Epithelial cell of proximal tubule (primary cell): ENCODE results near the gene FOXB1. TPM values are rescaled to one million over a fixed set of nuclear protein-coding genes. Genes with fewer than 3 reads are reported as not detected.

Experiments
- DNase-seq: peaks from one replicate; pipeline ENCODE4 v3.0.0-alpha.2; 2011; ENCODE audit warnings: low read depth
- H3K4me3 ChIP-seq: 2 replicates; pipeline ENCODE4 v1.5.1; 2011; ENCODE audit warnings: low read depth, mild to moderate bottlenecking, low read length
- CTCF ChIP-seq: conservative IDR thresholded peaks from 2 replicates; pipeline ENCODE4 v1.5.1; 2012; ENCODE audit warnings: low read depth, mild to moderate bottlenecking, low read length
- total RNA-seq: library from RNA; depleted of rRNA; stranded (reverse); fragments of >200 nt; gene quantifications from 2 replicates; pipeline ENCODE4 v1.2.3, GENCODE V29; 2015

Gene FOXB1
- total RNA-seq, 1 donor from 2014 or later, result not detected

DNA sequence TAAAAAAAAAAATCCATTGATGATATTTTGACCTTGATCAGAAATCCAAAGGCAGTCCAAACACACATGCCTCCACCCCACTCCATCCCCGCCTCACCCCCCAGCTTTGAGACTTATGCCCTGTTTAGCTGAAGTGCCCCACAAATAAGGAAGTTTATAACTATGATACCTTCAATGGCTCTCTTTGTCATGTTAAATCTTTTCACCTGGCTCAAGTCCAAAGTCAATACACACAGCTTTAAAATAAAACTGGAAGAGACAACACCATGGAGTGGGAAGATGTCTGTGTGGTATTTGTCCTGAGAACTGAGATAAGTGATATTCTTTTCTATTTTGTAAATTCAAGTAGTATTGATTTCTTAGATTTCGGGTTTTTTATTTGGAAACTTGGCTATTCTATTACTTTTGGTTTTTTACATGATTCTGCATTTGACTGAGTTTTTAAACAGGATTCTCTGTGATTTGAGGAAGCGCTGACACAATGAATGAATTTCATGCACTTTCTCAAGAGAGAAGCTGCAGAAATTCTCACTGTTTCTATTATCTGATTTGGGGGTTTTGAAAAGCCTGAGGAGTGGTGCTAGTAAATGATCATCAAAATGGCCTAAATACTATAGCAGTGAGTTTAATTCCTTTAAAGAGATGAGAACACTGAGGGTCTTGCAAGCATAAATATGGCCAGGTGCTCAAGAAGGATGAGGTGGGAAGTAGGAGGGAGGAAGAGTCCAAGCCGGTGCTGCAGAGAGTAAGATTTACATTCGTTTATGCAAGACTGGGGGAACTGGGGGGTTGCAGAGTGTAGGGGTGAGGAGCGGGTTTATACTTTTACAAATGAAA is 5.2 kb downstream of the FOXB1 start:
- DNase-seq, result no peak
- TF ChIP-seq CTCF, result no peak
- H3K4me3 ChIP-seq, result no peak overlapping the region

- TF ChIP-seq CTCF, result no peak
- DNase-seq, result no peak
- no peak overlapping the region for H3K4me3 ChIP-seq
Observed at GRCh38 chr15:60009980-60010732, 6.0 kb downstream of the FOXB1 start.

DNA sequence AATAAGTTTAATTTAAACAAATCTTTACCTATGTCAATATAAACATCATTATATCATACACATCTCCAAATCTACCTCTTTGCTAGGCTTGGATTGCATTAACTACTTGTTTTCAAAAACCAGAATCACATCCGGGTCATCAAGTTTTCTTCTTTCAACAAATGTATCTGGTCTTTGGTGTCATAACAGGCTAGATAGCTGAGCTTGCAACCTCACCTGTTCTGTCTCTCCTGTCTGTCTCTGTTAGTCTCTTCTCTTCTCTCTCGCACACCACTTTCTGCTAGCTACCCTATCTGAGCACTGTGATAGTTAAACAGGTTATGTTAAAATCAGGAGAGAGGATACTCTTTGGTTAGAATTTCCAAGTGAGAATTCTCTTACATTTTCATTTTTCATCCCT is 6.7 kb downstream of the FOXB1 start:
- DNase-seq, result no peak
- no peak overlapping the region for H3K4me3 ChIP-seq
- TF ChIP-seq CTCF, result no peak

GRCh38 chr15:60012695-60013094 is 8.6 kb downstream of the FOXB1 start:
- DNase-seq, result no peak
- no peak overlapping the region for H3K4me3 ChIP-seq
- TF ChIP-seq CTCF, result no peak

DNA sequence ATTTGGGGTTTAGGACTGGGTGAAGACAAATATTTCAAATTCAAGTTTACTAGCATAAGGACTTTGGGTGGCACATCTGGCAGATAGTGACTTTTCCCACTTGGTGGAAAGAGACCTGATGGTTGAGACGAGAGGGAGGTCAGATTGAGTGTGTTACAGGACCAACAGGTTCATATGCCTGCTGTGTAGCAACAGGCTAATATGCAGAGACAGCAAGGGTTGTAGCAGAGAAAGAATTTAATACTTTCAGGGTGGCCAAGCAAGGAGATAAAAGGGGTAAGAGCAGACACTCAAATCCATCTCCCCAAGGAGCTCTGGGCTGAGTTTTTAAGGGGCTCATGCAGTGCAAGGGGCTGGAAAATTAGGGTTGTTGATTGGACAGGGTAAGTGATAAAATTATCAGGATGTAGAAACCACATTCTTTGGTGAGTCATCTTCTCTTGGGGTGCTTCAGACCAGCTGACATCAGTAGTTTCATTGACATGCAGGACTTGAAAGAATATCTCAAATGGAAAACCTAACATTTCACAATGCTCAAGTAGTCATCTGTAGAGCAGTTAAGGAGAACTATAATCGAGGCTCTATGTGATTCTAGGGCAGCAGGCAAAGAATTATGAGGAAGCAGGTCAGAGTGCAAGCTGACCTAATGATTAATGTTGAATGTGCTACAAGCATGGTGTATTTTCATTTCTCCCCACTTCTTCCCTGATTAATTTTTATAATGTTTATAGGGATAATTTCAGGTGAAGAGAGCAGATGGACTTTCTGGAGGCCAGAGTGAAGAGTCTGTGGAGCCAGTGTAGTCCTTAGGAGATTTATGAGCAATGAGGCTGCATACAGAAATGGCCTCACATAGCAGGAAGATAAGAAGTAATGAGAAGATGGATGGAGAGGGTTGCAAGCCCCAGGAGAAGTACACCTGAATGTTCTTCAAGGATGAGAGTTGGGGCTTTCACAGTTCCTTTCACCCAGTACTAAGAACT is 13.7 kb downstream of the FOXB1 start:
- no peak overlapping the region for H3K4me3 ChIP-seq
- TF ChIP-seq CTCF, result no peak
- peak; percentile 42 for DNase-seq

GRCh38 chr15:60020736-60021135 is 16.6 kb downstream of the FOXB1 start:
- no peak overlapping the region for H3K4me3 ChIP-seq
- TF ChIP-seq CTCF, result no peak
- DNase-seq, result no peak
